H1 (cell line): ENCODE data around the gene ARHGEF19. TPM values are rescaled to one million over a fixed set of nuclear protein-coding genes. Genes with fewer than 3 reads are reported as not detected.

ENCODE experiments used
- CTCF ChIA-PET: fragments of 300-600 bp; sonication (Branson Sonifier 250); formaldehyde crosslinking; loops from one replicate; lab custom pipeline; 2021; ENCODE audit not compliant: partially characterized antibody; lab: Charles Lee
- POLR2A ChIA-PET: fragments of 300-600 bp; sonication (Branson Sonifier 250); formaldehyde crosslinking; loops from one replicate; lab custom pipeline; 2021; ENCODE audit warnings: inconsistent platforms; ENCODE audit not compliant: partially characterized antibody; lab: Charles Lee
- DNase-seq, 2 experiments: peaks; one replicate each; pipeline versions ENCODE4 v3.0.0 to v3.0.0-alpha.2; 2010 to 2022; ENCODE audit warnings: low spot score in 2 of 2, low read depth in 1 of 2, mixed read lengths in 1 of 2
- FAIRE-seq: peaks from 2 replicates; lab custom pipeline; 2011; peaks lifted over from hg19 to GRCh38; lab: Jason Lieb, UNC
- H2AFZ ChIP-seq: 2 replicates; pipeline ENCODE4 v1.8.1; 2012; ENCODE audit warnings: low read length, inconsistent platforms
- H2AK5ac ChIP-seq: 2 replicates; pipeline ENCODE4 v1.6.1; 2013; ENCODE audit warnings: low read depth, low read length
- H2BK120ac ChIP-seq: replicated peaks from 2 replicates; pipeline ENCODE3; 2013; ENCODE audit warnings: low read depth, low read length, inconsistent platforms
- H2BK12ac ChIP-seq: 2 replicates; pipeline ENCODE4 v1.6.1; 2013; ENCODE audit warnings: low read depth, low read length
- H2BK15ac ChIP-seq: 2 replicates; pipeline ENCODE4 v1.6.1; 2013; ENCODE audit warnings: low read length
- H2BK20ac ChIP-seq: 2 replicates; pipeline ENCODE4 v1.6.1; 2013; ENCODE audit warnings: low read length
- H2BK5ac ChIP-seq: 2 replicates; pipeline ENCODE4 v1.6.1; 2013; ENCODE audit warnings: low read depth, low read length
- H3K14ac ChIP-seq: 2 replicates; pipeline ENCODE4 v1.6.1; 2013; ENCODE audit warnings: inconsistent platforms; ENCODE audit not compliant: insufficient read length
- H3K18ac ChIP-seq: 2 replicates; pipeline ENCODE4 v1.6.1; 2013; ENCODE audit warnings: low read length; ENCODE audit errors: extremely low read depth
- H3K23ac ChIP-seq: 2 replicates; pipeline ENCODE4 v1.6.1; 2013; ENCODE audit warnings: inconsistent platforms; ENCODE audit not compliant: insufficient read length
- H3K23me2 ChIP-seq: 2 replicates; pipeline ENCODE4 v1.6.1; 2013; ENCODE audit warnings: low read depth, low read length
- H3K27ac ChIP-seq: 2 replicates; pipeline ENCODE4 v1.6.1; 2011; ENCODE audit warnings: low read depth, low read length, inconsistent platforms
- H3K27me3 ChIP-seq, 4 experiments: replicated peaks in 1 of 4; 1 replicate in 1 of 4; 2 replicates in 3 of 4; pipeline versions ENCODE4 v1.6.1 to v1.8.1; 2011 to 2013; ENCODE audit warnings: low read length in 3 of 4, mild to moderate bottlenecking in 3 of 4, inconsistent platforms in 2 of 4, mixed read lengths in 2 of 4, moderate library complexity in 1 of 4; ENCODE audit not compliant: control insufficient read depth in 3 of 4, insufficient read depth in 3 of 4; ENCODE audit errors: extremely low read depth in 1 of 4
- H3K36me3 ChIP-seq, 4 experiments: 2 replicates each; pipeline versions ENCODE4 v1.6.1 to v1.8.1; 2011 to 2013; ENCODE audit warnings: mild to moderate bottlenecking in 4 of 4, low read length in 3 of 4, moderate library complexity in 2 of 4, control low read depth in 1 of 4, inconsistent platforms in 1 of 4; ENCODE audit not compliant: insufficient read depth in 4 of 4, control insufficient read depth in 2 of 4
- H3K4ac ChIP-seq: replicated peaks from 2 replicates; pipeline ENCODE3; 2013; ENCODE audit warnings: low read length, low read depth, mixed read lengths, inconsistent platforms; ENCODE audit not compliant: insufficient read length
- H3K4me1 ChIP-seq, 4 experiments: replicated peaks in 1 of 4; 1 replicate in 1 of 4; 2 replicates in 3 of 4; pipeline versions ENCODE4 v1.6.1 to v1.8.1; 2011 to 2013; ENCODE audit warnings: low read length in 3 of 4, inconsistent platforms in 2 of 4, mixed read lengths in 1 of 4; ENCODE audit not compliant: insufficient read depth in 4 of 4, control insufficient read depth in 3 of 4
- H3K4me2 ChIP-seq, 2 experiments: 2 replicates each; pipeline versions ENCODE4 v1.6.1 to v1.8.1; 2011 to 2013; ENCODE audit warnings: low read depth in 2 of 2, low read length in 2 of 2, control low read depth in 1 of 2, inconsistent platforms in 1 of 2, mild to moderate bottlenecking in 1 of 2; ENCODE audit not compliant: insufficient read depth in 1 of 2
- H3K4me3 ChIP-seq, 4 experiments: fragments of 200-600, 300-600 bp in 1 of 4; sonication (generic), shearing (Covaris generic), sonication (Bioruptor Twin) in 1 of 4; 2 replicates each; pipeline versions ENCODE4 v1.5.1 to v1.8.1; 2011 to 2016; ENCODE audit warnings: low read length in 4 of 4, low read depth in 3 of 4, control low read depth in 2 of 4, inconsistent platforms in 2 of 4, mild to moderate bottlenecking in 2 of 4, mixed read lengths in 1 of 4, moderate library complexity in 1 of 4; ENCODE audit not compliant: insufficient read depth in 2 of 4; ENCODE audit errors: extremely low read depth in 1 of 4
- H3K56ac ChIP-seq: replicated peaks from 2 replicates; pipeline ENCODE3; 2013; ENCODE audit warnings: low read depth, mild to moderate bottlenecking, mixed read lengths, low read length, inconsistent platforms; ENCODE audit not compliant: insufficient read length
- H3K79me1 ChIP-seq: 2 replicates; pipeline ENCODE4 v1.6.1; 2013; ENCODE audit warnings: low read depth, low read length, control low read depth
- H3K79me2 ChIP-seq, 2 experiments: 2 replicates each; pipeline versions ENCODE4 v1.6.1 to v1.8.1; 2012 to 2013; ENCODE audit warnings: low read length in 2 of 2, mild to moderate bottlenecking in 2 of 2, inconsistent platforms in 1 of 2; ENCODE audit not compliant: insufficient read depth in 2 of 2, control insufficient read depth in 1 of 2
- H3K9ac ChIP-seq, 4 experiments: replicated peaks in 1 of 4; 1 replicate in 1 of 4; 2 replicates in 3 of 4; pipeline versions ENCODE4 v1.6.1 to v1.8.1; 2011 to 2013; ENCODE audit warnings: low read depth in 3 of 4, low read length in 3 of 4, control low read depth in 2 of 4, mild to moderate bottlenecking in 2 of 4, moderate library complexity in 2 of 4, inconsistent platforms in 1 of 4; ENCODE audit errors: extremely low read depth in 1 of 4
- H3K9me3 ChIP-seq, 2 experiments: 2 replicates each; pipeline versions ENCODE4 v1.6.1 to v1.8.1; 2012 to 2013; ENCODE audit warnings: mild to moderate bottlenecking in 2 of 2, moderate library complexity in 2 of 2, control low read depth in 1 of 2, inconsistent platforms in 1 of 2, low read depth in 1 of 2, low read length in 1 of 2, mixed read lengths in 1 of 2; ENCODE audit not compliant: insufficient read depth in 2 of 2
- H4K20me1 ChIP-seq, 2 experiments: replicated peaks in 1 of 2; 2 replicates each; pipeline versions ENCODE3 to v1.8.1; 2011 to 2013; ENCODE audit warnings: inconsistent platforms in 2 of 2, low read length in 2 of 2, mild to moderate bottlenecking in 1 of 2; ENCODE audit not compliant: insufficient read depth in 2 of 2, control insufficient read depth in 1 of 2
- H4K5ac ChIP-seq: 2 replicates; pipeline ENCODE4 v1.6.1; 2013; ENCODE audit warnings: low read length, low read depth, mixed read lengths, inconsistent platforms; ENCODE audit not compliant: insufficient read length
- H4K8ac ChIP-seq: 2 replicates; pipeline ENCODE4 v1.8.0; 2013; ENCODE audit warnings: mild to moderate bottlenecking, moderate library complexity, low read length, inconsistent platforms; ENCODE audit not compliant: insufficient read depth; ENCODE audit errors: extremely low read depth
- H4K91ac ChIP-seq: replicated peaks from 2 replicates; pipeline ENCODE3; 2013; ENCODE audit warnings: low read length, mixed read lengths, inconsistent platforms; ENCODE audit not compliant: insufficient read length
- CBX5 ChIP-seq: fragments of 300-800, 300-1000 bp; sonication (generic); IDR thresholded peaks from 2 replicates; pipeline ENCODE4 v1.7.1; 2016; ENCODE audit warnings: antibody characterized with exemption, low read length, low read depth
- WGBS, 2 experiments: shearing (Covaris generic) in 1 of 2; methylation state at CpG; one replicate each; pipeline versions ENCODE4 v1.1.6 to v1.1.7; 2013 to 2015; ENCODE audit warnings: low lambda C conversion rate in 2 of 2, mixed read lengths in 2 of 2, inconsistent platforms in 1 of 2, low coverage in 1 of 2, missing lambda C conversion rate in 1 of 2; ENCODE audit not compliant: insufficient replicate concordance in 2 of 2, insufficient coverage in 1 of 2, insufficient read length in 1 of 2; ENCODE audit errors: extremely low coverage in 1 of 2, missing lambda C conversion rate in 1 of 2; 5-methylcytosine and 5-hydroxymethylcytosine counted together
- polyA plus RNA-seq, 7 experiments: library from polyadenylated mRNA; depleted of rRNA in 3 of 7; stranded (reverse) in 5 of 7; unstranded in 2 of 7; fragments of >200 nt in 5 of 7; fragments of 200-250 nt in 2 of 7; gene quantifications; 1 replicate in 5 of 7; 2 replicates in 1 of 7; 4 replicates in 1 of 7; pipeline versions ENCODE4 v1.2.1 to v1.2.3, GENCODE V29; 2011 to 2013; ENCODE audit warnings: missing spikeins in 2 of 7, mixed read lengths in 2 of 7
- total RNA-seq: library from RNA; stranded (reverse); fragmentation: NEBNext Ultra II Directional; extraction: Animal tissue kit (Norgen Biotek cat#: 25700); gene quantifications from 2 replicates; pipeline ENCODE4 v1.2.1, GENCODE V29; 2021

Gene ARHGEF19
- total and polyA plus RNA-seq, 2 of the 8 experiments (the other 6 are each of a cell fraction or from before 2014, with no cell fraction given): 47.5 to 56.4 TPM

- Histone ChIP-seq H3K23me2 (no peaks in the 10 kb centered on the region), H2AK5ac (no peak overlapping the region), H3K9ac (no peak overlapping the region), H4K8ac (no peak overlapping the region), H3K79me1 (no peaks in the 10 kb centered on the region), H3K27ac (no peak overlapping the region), H3K4me3 (no peak overlapping the region), H3K18ac (no peak overlapping the region), H3K79me2 (no peaks in the 10 kb centered on the region), H2BK12ac (no peak overlapping the region), H2AFZ (no peak overlapping the region), H2BK15ac (no peak overlapping the region), H4K5ac (no peak overlapping the region), H3K4ac (no peak overlapping the region), H3K9me3 (no peaks in the 10 kb centered on the region), H4K91ac (no peak overlapping the region), H3K23ac (no peak overlapping the region), H4K20me1 (peaks cover 0 to 1% of the 10 kb centered on the region in 2 experiments)
- no peak for DNase-seq
- CTCF ChIA-PET: interaction anchor here (2.0 kb wide), 1 partner anchor 8 kb away, joined by 6 read pairs; no protein-coding TSS in a partner anchor
- WGBS, 2 experiments: 93% methylated on average over 2 of the region's 2 CpGs; no CpG with 5 or more reads in 1 of the 2 experiments
- no peak for TF ChIP-seq CBX5
- TF ChIP-seq, all 59 proteins: peak for 0
- H2BK20ac ChIP-seq: no peak overlapping the region
- no peak overlapping the region for H3K56ac ChIP-seq
- POLR2A ChIA-PET: no interaction called here
- no peaks in the 10 kb centered on the region for H3K27me3 ChIP-seq
- H3K36me3 ChIP-seq: peaks cover 2 to 18% (median 16%) of the 10 kb centered on the region in 4 experiments; a peak in 6 of 8 replicates
- H3K4me2 ChIP-seq: no peak overlapping the region
- H2BK5ac ChIP-seq: no peak overlapping the region
- no peak for FAIRE-seq
- no peaks in the 10 kb centered on the region for H3K4me1 ChIP-seq
- H3K14ac ChIP-seq: no peak overlapping the region
- H2BK120ac ChIP-seq: no peak overlapping the region
Measured at GRCh38 chr1:16252912-16253311, 40.5 kb upstream of the ARHGEF19 start.
